ENCODE data around the gene COX20. TPM values are rescaled to one million over a fixed set of nuclear protein-coding genes. Genes with fewer than 3 reads are reported as not detected.
A peak's percentile ranks its signal among the peaks of the same experiment; 100 is the strongest.

The COX20 gene
- total and polyA plus RNA-seq, 2 of the 13 experiments (the other 11 are each of a cell fraction or from before 2014, with no cell fraction given), result 34.4 to 95.8 TPM

DNA sequence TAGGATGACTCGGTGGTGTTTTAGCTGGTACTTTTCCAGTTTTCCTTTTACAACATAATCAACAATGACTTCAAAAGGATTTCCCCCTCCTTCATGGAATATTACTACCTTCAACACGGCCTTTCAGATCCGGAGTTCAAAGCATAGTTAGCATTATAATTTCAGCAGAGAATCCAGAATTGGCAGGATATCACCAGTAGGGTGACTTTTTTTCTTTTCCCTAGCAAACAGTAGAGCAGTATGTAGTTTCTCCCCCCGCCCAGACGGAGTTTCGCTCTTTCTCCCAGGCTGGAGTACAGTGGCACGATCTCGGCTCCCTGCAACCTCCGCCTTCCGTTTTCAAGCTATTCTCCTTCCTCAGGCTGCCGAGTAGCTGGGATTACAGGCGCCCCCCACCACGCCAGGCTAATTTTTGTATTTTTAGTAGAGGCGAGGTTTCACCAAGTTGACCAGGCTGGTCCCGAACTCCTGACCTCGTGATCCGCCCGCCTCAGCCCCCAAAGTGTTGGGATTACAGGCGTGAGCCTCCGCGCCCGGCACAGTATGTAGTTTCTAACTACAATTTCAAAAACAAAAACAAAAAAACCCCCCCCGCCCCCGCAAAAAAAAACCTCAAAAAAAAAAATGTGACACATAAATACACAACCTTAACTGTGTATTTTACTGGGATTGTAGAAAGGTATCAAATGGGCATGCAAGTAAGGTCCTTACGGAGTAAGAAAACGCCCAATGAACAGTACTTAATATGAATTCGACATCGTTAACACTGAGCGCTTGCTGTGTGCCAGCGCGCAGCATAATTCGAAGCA lies 1.5 kb upstream of the COX20 start (continued):
- TF ChIP-seq STAT6 (CRISPR knock-in tag; IDR thresholded peaks at IDR 0.05; ENCODE audit: borderline replicate concordance), result no peak
- no peak for TF ChIP-seq PRPF4 (IDR thresholded peaks at IDR 0.05; ENCODE audit: low read depth, low read length, poor library complexity, severe bottlenecking)
- TF ChIP-seq BHLHE40 (IDR thresholded peaks at IDR 0.05; ENCODE audit: low read length), result 0 out of 2 replicates have a peak, but pooled peaks have one; percentile 40
- no peak for TF ChIP-seq PTBP1 (IDR thresholded peaks at IDR 0.05; ENCODE audit: low read depth, low read length, poor library complexity, severe bottlenecking)
- TF ChIP-seq ZBTB37 (CRISPR knock-in tag; IDR thresholded peaks at IDR 0.05), result no peak
- peak; percentile 34 for TF ChIP-seq REPIN1 (CRISPR knock-in tag; IDR thresholded peaks at IDR 0.05; ENCODE audit: borderline replicate concordance, low read depth)
- TF ChIP-seq FOXO1 (CRISPR knock-in tag; IDR thresholded peaks at IDR 0.05), result peak; percentile 15; the same call in 1 of the 2 replicates
- no peak for TF ChIP-seq MEIS2 (CRISPR knock-in tag; IDR thresholded peaks at IDR 0.05)
- TF ChIP-seq MAFG (CRISPR knock-in tag; IDR thresholded peaks at IDR 0.05), result no peak
- no peak for TF ChIP-seq RBM39 (IDR thresholded peaks at IDR 0.05; ENCODE audit: low read depth, low read length, poor library complexity, severe bottlenecking)
- no peak for TF ChIP-seq KLF11 (CRISPR knock-in tag; IDR thresholded peaks at IDR 0.05)
- no peak for TF ChIP-seq CBFB (CRISPR knock-in tag; IDR thresholded peaks at IDR 0.05)
- TF ChIP-seq THAP7 (CRISPR knock-in tag; IDR thresholded peaks at IDR 0.05), result no peak
- TF ChIP-seq HNRNPL (IDR thresholded peaks at IDR 0.05; ENCODE audit: low read depth, low read length), result no peak
- no peak for TF ChIP-seq ZBTB4 (CRISPR knock-in tag; IDR thresholded peaks at IDR 0.05; ENCODE audit: borderline replicate concordance)
- TF ChIP-seq HNF4A (CRISPR knock-in tag; IDR thresholded peaks at IDR 0.05), result no peak; the same call in 1 of the 2 replicates
- TF ChIP-seq EED (CRISPR knock-in tag; IDR thresholded peaks at IDR 0.05), result no peak
- TF ChIP-seq MEIS1 (CRISPR knock-in tag; IDR thresholded peaks at IDR 0.05; ENCODE audit: borderline replicate concordance), result no peak
- TF ChIP-seq ZNF816 (CRISPR knock-in tag; IDR thresholded peaks at IDR 0.05; ENCODE audit: borderline replicate concordance), result peak; percentile 49; the same call in 1 of the 2 replicates
- peak; percentile 55 for TF ChIP-seq SALL1 (CRISPR knock-in tag; IDR thresholded peaks at IDR 0.05)
- peak; percentile 53; the same call in 1 of the 2 replicates for TF ChIP-seq PPARG (CRISPR knock-in tag; conservative IDR thresholded peaks at IDR 0.05)
- no peak for TF ChIP-seq SRF (IDR thresholded peaks at IDR 0.05; ENCODE audit: low read depth, low read length)

Measured in HepG2 (cell line).